IMR-90 (cell line): ENCODE data around the gene WDFY1. TPM values are rescaled to one million over a fixed set of nuclear protein-coding genes. Genes with fewer than 3 reads are reported as not detected.

Source experiments
- ATAC-seq: fragments of 200-7000 bp; cut with Tn5 transposase; 2 replicates; pipeline ENCODE4 v1.9.1; 2020; ENCODE audit warnings: low read depth, mild to moderate bottlenecking, moderate library complexity
- BruUV-seq: library from RNA; stranded (reverse); fragments of 400-500 nt; replicated peaks from 2 replicates; lab custom pipeline; 2021; lab: Mats Ljungman, UMichigan
- CTCF ChIA-PET: fragments of 300-600 bp; formaldehyde crosslinking; extraction: SDS; loops from one replicate; lab custom pipeline; 2021; ENCODE audit warnings: antibody characterized with exemption; lab: Yijun Ruan, JAX
- POLR2A ChIA-PET: fragments of 300-600 bp; sonication (Branson Sonifier 250); formaldehyde crosslinking; loops from one replicate; lab custom pipeline; 2022; ENCODE audit warnings: antibody characterized with exemption; ENCODE audit not compliant: unreplicated experiment; lab: Charles Lee
- DNase-seq: peaks from one replicate; pipeline ENCODE4 v3.0.0; 2013
- H2AFZ ChIP-seq: replicated peaks from 2 replicates; pipeline ENCODE3; 2013; ENCODE audit warnings: low read length, mild to moderate bottlenecking; ENCODE audit not compliant: poor library complexity
- H2AK5ac ChIP-seq: 2 replicates; pipeline ENCODE4 v1.6.1; 2013; ENCODE audit warnings: low read depth, low read length, inconsistent platforms
- H2AK9ac ChIP-seq: replicated peaks from 2 replicates; pipeline ENCODE3; 2013; ENCODE audit warnings: mild to moderate bottlenecking, low read depth, low read length, moderate library complexity; ENCODE audit not compliant: poor library complexity
- H2BK120ac ChIP-seq: 2 replicates; pipeline ENCODE4 v1.6.1; 2013; ENCODE audit warnings: low read depth, low read length, inconsistent platforms
- H2BK15ac ChIP-seq: 3 replicates; pipeline ENCODE4 v1.6.1; 2013; ENCODE audit warnings: low read depth, low read length, inconsistent platforms
- H2BK20ac ChIP-seq: 2 replicates; pipeline ENCODE4 v1.6.1; 2013; ENCODE audit warnings: low read depth, mild to moderate bottlenecking, inconsistent platforms, low read length, moderate library complexity
- H2BK5ac ChIP-seq: 2 replicates; pipeline ENCODE4 v1.6.1; 2013; ENCODE audit warnings: mild to moderate bottlenecking, low read depth, low read length, inconsistent platforms; ENCODE audit not compliant: poor library complexity, severe bottlenecking
- H3K14ac ChIP-seq: replicated peaks from 2 replicates; pipeline ENCODE4 v1.6.1; 2013; ENCODE audit warnings: low read depth, low read length, inconsistent platforms
- H3K18ac ChIP-seq: 2 replicates; pipeline ENCODE4 v1.6.1; 2013; ENCODE audit warnings: low read depth, low read length, control low read depth
- H3K23ac ChIP-seq: 2 replicates; pipeline ENCODE4 v1.6.1; 2013; ENCODE audit warnings: low read depth, low read length, inconsistent platforms
- H3K27ac ChIP-seq: 2 replicates; pipeline ENCODE4 v1.5.1; 2013; ENCODE audit warnings: mild to moderate bottlenecking, control low read depth, low read length; ENCODE audit not compliant: insufficient read depth
- H3K27me3 ChIP-seq: 2 replicates; pipeline ENCODE4 v1.6.1; 2013; ENCODE audit warnings: low read length; ENCODE audit not compliant: control insufficient read depth, insufficient read depth
- H3K36me3 ChIP-seq: 2 replicates; pipeline ENCODE4 v1.6.1; 2013; ENCODE audit warnings: low read length, mixed read lengths; ENCODE audit not compliant: control insufficient read depth, insufficient read depth
- H3K4ac ChIP-seq: 2 replicates; pipeline ENCODE4 v1.6.1; 2013; ENCODE audit warnings: low read depth, low read length, inconsistent platforms
- H3K4me1 ChIP-seq: 2 replicates; pipeline ENCODE4 v1.6.1; 2013; ENCODE audit warnings: low read length, mixed read lengths; ENCODE audit not compliant: control insufficient read depth, insufficient read depth
- H3K4me2 ChIP-seq: 2 replicates; pipeline ENCODE4 v1.6.1; 2013; ENCODE audit warnings: low read depth, mild to moderate bottlenecking, control low read depth, low read length, moderate library complexity
- H3K4me3 ChIP-seq: 2 replicates; pipeline ENCODE4 v1.5.1; 2013; ENCODE audit warnings: low read depth, mild to moderate bottlenecking, control low read depth, low read length, moderate library complexity; ENCODE audit not compliant: insufficient read depth
- H3K56ac ChIP-seq: 2 replicates; pipeline ENCODE4 v1.6.1; 2013; ENCODE audit warnings: low read length, inconsistent platforms; ENCODE audit not compliant: insufficient read depth; ENCODE audit errors: extremely low read depth
- H3K79me1 ChIP-seq, 2 experiments: 2 replicates each; pipeline ENCODE4 v1.6.1; 2013; ENCODE audit warnings: low read length in 2 of 2, inconsistent platforms in 1 of 2, low read depth in 1 of 2
- H3K9ac ChIP-seq: 2 replicates; pipeline ENCODE4 v1.6.1; 2013; ENCODE audit warnings: low read depth, low read length, control low read depth
- H3K9me1 ChIP-seq: 2 replicates; pipeline ENCODE4 v1.6.1; 2013; ENCODE audit warnings: low read length, inconsistent platforms; ENCODE audit not compliant: insufficient read depth
- H3K9me3 ChIP-seq: 2 replicates; pipeline ENCODE4 v1.6.1; 2013; ENCODE audit warnings: low read length; ENCODE audit not compliant: control insufficient read depth, insufficient read depth
- H4K20me1 ChIP-seq: 2 replicates; pipeline ENCODE4 v1.6.1; 2013; ENCODE audit warnings: low read length, inconsistent platforms; ENCODE audit not compliant: insufficient read depth
- H4K5ac ChIP-seq: 2 replicates; pipeline ENCODE4 v1.6.1; 2013; ENCODE audit warnings: mild to moderate bottlenecking, low read depth, low read length, control low read depth
- H4K8ac ChIP-seq, 2 experiments: 2 replicates each; pipeline ENCODE4 v1.6.1; 2013; ENCODE audit warnings: low read depth in 2 of 2, low read length in 2 of 2, control low read depth in 1 of 2, inconsistent platforms in 1 of 2
- H4K91ac ChIP-seq: 2 replicates; pipeline ENCODE4 v1.6.1; 2013; ENCODE audit warnings: low read depth, low read length, inconsistent platforms; ENCODE audit not compliant: insufficient read depth
- CHD1 ChIP-seq: IDR thresholded peaks from 2 replicates; pipeline ENCODE4 v1.6.1; 2012; ENCODE audit warnings: low read depth, low read length, improper control_type of control experiment
- MXI1 ChIP-seq: IDR thresholded peaks from 2 replicates; pipeline ENCODE4 v1.6.1; 2012; ENCODE audit warnings: low read depth, mild to moderate bottlenecking, low read length, moderate library complexity, borderline replicate concordance
- POLR2A ChIP-seq: IDR thresholded peaks from 2 replicates; pipeline ENCODE4 v1.6.1; 2012; ENCODE audit warnings: mild to moderate bottlenecking, low read depth, low read length
- RFX5 ChIP-seq: IDR thresholded peaks from 2 replicates; pipeline ENCODE4 v1.8.0; 2012; ENCODE audit warnings: low read depth, mild to moderate bottlenecking, low read length, moderate library complexity
- WGBS, 2 experiments: methylation state at CpG; one replicate each; pipeline versions ENCODE4 v1.1.5 to v1.1.7; 2013; ENCODE audit warnings: missing lambda C conversion rate in 2 of 2; ENCODE audit not compliant: insufficient read length in 1 of 2; ENCODE audit errors: extremely low coverage in 2 of 2; 5-methylcytosine and 5-hydroxymethylcytosine counted together
- dilution Hi-C: fragments of 300-500 bp; cut with HindIII; formaldehyde crosslinking; loops from one replicate; pipeline ENCODE4 v1.14.3; 2018; ENCODE audit warnings: low sequenced_read_pairs; ENCODE audit not compliant: unreplicated experiment
- in situ Hi-C: fragments of 300-500 bp; cut with MboI; formaldehyde crosslinking; loops from 3 replicates; pipeline ENCODE4 v1.14.3; 2019; ENCODE audit warnings: low sequenced_read_pairs, inconsistent platforms, mixed read lengths
- intact Hi-C: fragments of 100-400 bp; cut with micrococcal nuclease; formaldehyde crosslinking; loops from 2 replicates; pipeline ENCODE4 v1.10.0; 2022
- polyA plus RNA-seq, 3 experiments: library from polyadenylated mRNA; depleted of rRNA; stranded (reverse); fragments of >200 nt; gene quantifications; 2 replicates each; pipeline ENCODE4 v1.2.3, GENCODE V29; 2012; ENCODE audit warnings: low replicate concordance in 1 of 3
- total RNA-seq: library from RNA; depleted of rRNA; stranded (reverse); fragments of >200 nt; gene quantifications from 2 replicates; pipeline ENCODE4 v1.2.3, GENCODE V29; 2012
- TF ChIP-seq, protein P1 (sequence below): fragments of 150-350 bp; IDR thresholded peaks from 2 replicates; pipeline ENCODE4 v1.6.1; 2016; ENCODE audit warnings: low read depth, mild to moderate bottlenecking, low read length, moderate library complexity, borderline replicate concordance
- TF ChIP-seq, protein P2 (sequence below): conservative IDR thresholded peaks from 2 replicates; pipeline ENCODE4 v1.5.1; 2012; ENCODE audit warnings: mild to moderate bottlenecking, low read depth, low read length, improper control_type of control experiment

Gene WDFY1
- total and polyA plus RNA-seq, 2 of the 4 experiments (the other 2 are of a cell fraction): 35.6 to 93.6 TPM

DNA sequence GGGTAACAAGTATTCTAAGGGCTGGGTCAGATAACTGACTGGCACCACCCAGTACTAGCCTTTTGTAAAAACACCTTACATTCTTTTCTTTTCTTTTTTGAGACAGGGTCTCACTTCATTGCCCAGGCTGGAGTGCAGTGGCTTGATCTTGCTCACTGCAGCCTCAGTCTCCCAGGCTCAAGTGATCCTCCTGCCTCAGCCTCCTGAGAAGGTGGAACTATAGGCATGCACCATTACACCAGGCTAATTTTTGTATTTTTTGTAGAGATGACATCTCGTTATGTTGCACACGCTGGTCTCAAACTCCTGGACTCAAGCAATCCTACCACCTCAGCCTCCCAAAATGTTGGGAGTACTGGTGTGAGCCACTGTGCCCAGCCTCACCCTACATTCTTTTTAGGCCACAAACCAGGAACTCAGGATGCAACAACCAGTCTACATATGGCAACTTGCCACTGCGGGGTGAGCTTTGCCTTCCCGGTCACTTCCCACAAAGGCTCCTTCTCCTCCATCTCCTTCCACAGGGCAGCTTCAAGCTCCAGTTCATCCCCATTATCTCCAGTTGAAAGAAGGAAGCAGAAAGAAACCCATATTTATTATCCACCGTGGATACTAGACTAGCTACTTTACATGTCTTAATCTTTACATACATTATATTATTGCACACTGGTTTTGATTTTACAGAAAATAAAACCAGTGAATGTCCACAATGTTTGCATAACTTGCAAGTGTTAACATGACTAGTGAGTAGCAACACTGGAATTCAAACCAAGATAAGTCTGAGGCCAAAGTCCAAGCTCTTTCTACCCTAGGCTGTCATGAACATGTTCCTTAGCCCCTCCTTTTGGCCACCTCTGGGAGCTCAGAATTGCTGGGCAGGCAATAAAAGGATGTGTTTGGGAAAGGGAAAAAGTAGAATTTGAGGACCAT is 84.1 kb downstream of the WDFY1 start (continued):
- TF ChIP-seq, protein P1, sequence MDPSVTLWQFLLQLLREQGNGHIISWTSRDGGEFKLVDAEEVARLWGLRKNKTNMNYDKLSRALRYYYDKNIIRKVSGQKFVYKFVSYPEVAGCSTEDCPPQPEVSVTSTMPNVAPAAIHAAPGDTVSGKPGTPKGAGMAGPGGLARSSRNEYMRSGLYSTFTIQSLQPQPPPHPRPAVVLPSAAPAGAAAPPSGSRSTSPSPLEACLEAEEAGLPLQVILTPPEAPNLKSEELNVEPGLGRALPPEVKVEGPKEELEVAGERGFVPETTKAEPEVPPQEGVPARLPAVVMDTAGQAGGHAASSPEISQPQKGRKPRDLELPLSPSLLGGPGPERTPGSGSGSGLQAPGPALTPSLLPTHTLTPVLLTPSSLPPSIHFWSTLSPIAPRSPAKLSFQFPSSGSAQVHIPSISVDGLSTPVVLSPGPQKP: no peak
- no peak for TF ChIP-seq CHD1

DNA sequence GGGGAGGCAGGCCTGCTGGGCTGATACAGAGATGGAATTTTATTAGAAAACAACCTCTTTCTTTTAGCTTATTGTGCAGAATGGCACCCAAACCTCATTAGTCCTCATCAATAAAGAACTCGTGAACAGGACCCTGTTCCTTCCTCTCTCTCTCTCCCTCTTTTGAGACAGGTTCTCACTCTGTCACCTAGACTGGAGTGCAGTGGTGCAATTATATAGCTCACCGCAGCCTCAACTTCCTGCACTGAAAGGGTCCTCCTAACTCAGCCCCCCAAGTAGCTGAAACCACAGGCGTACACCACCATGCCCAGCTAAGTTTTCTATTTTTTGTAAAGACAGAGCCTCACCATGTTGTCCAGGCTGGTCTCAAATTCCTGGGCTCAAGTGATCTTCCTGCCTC is 86.1 kb downstream of the WDFY1 start:
- POLR2A ChIA-PET: no interaction called here
- no peaks in the 10 kb centered on the region for H3K27me3 ChIP-seq
- H3K4me3 ChIP-seq: no peak overlapping the region
- H2AK9ac ChIP-seq: no peak overlapping the region
- no peak overlapping the region for H2BK5ac ChIP-seq
- no peak overlapping the region for H4K8ac ChIP-seq
- intact Hi-C loops (no loop called here), dilution Hi-C loops (no loop called here), in situ Hi-C loops (no loop called here)
- peaks cover 8% of the 10 kb centered on the region for H3K4me1 ChIP-seq
- no peak overlapping the region for H3K27ac ChIP-seq
- no TSS peak for BruUV-seq
- no CpG with 5 or more reads among the region's 3 CpGs for WGBS, 2 experiments
- H3K79me1 ChIP-seq: no peaks in the 10 kb centered on the region
- H3K56ac ChIP-seq: no peak overlapping the region
- CTCF ChIA-PET: no interaction called here
- no peak overlapping the region for H4K91ac ChIP-seq
- H3K36me3 ChIP-seq: peaks cover 2% of the 10 kb centered on the region; the same call in 1 of the 2 replicates
- H2BK120ac ChIP-seq: no peak overlapping the region
- no peak overlapping the region for H2BK20ac ChIP-seq
- H3K9me3 ChIP-seq: no peaks in the 10 kb centered on the region
- H2AK5ac ChIP-seq: no peak overlapping the region
- peaks cover 8% of the 10 kb centered on the region; the same call in 1 of the 2 replicates for H3K9me1 ChIP-seq
- no peak for ATAC-seq
- no peak overlapping the region for H3K4ac ChIP-seq
- H4K20me1 ChIP-seq: peaks cover 4% of the 10 kb centered on the region; the same call in 1 of the 2 replicates
- no peak for DNase-seq
- no peak for TF ChIP-seq RFX5
- TF ChIP-seq POLR2A: no peak
- no peak for TF ChIP-seq CHD1
- TF ChIP-seq MXI1: no peak
- TF ChIP-seq, protein P1: no peak
- TF ChIP-seq, protein P2, sequence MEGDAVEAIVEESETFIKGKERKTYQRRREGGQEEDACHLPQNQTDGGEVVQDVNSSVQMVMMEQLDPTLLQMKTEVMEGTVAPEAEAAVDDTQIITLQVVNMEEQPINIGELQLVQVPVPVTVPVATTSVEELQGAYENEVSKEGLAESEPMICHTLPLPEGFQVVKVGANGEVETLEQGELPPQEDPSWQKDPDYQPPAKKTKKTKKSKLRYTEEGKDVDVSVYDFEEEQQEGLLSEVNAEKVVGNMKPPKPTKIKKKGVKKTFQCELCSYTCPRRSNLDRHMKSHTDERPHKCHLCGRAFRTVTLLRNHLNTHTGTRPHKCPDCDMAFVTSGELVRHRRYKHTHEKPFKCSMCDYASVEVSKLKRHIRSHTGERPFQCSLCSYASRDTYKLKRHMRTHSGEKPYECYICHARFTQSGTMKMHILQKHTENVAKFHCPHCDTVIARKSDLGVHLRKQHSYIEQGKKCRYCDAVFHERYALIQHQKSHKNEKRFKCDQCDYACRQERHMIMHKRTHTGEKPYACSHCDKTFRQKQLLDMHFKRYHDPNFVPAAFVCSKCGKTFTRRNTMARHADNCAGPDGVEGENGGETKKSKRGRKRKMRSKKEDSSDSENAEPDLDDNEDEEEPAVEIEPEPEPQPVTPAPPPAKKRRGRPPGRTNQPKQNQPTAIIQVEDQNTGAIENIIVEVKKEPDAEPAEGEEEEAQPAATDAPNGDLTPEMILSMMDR: no peak
- H3K23ac ChIP-seq: no peak overlapping the region
- H3K18ac ChIP-seq: no peak overlapping the region
- no peak overlapping the region for H2AFZ ChIP-seq
- no peak overlapping the region for H3K14ac ChIP-seq
- H3K4me2 ChIP-seq: no peak overlapping the region
- H2BK15ac ChIP-seq: no peak overlapping the region
- no peak overlapping the region for H4K5ac ChIP-seq
- no peak overlapping the region for H3K9ac ChIP-seq
